H1 (cell line): Measurements from ENCODE around the gene CDK4. TPM values are rescaled to one million over a fixed set of nuclear protein-coding genes. Genes with fewer than 3 reads are reported as not detected.

Experiments used
- JUND ChIP-seq: IDR thresholded peaks from 2 replicates; pipeline ENCODE4 v1.6.1; 2011; ENCODE audit warnings: mild to moderate bottlenecking, improper control_type of control experiment, low read length
- POLR2AphosphoS5 ChIP-seq: IDR thresholded peaks from 2 replicates; pipeline ENCODE4 v1.6.1; 2011; ENCODE audit warnings: low read depth, low read length
- TAF7 ChIP-seq: optimal IDR thresholded peaks from 2 replicates; pipeline ENCODE3; 2011; ENCODE audit warnings: low read depth, mild to moderate bottlenecking, inconsistent platforms, low read length, moderate library complexity, borderline replicate concordance
- polyA plus RNA-seq, 7 experiments: library from polyadenylated mRNA; depleted of rRNA in 3 of 7; stranded (reverse) in 5 of 7; unstranded in 2 of 7; fragments of >200 nt in 5 of 7; fragments of 200-250 nt in 2 of 7; gene quantifications; 1 replicate in 5 of 7; 2 replicates in 1 of 7; 4 replicates in 1 of 7; pipeline versions ENCODE4 v1.2.1 to v1.2.3, GENCODE V29; 2011 to 2013; ENCODE audit warnings: missing spikeins in 2 of 7, mixed read lengths in 2 of 7
- total RNA-seq: library from RNA; stranded (reverse); fragmentation: NEBNext Ultra II Directional; extraction: Animal tissue kit (Norgen Biotek cat#: 25700); gene quantifications from 2 replicates; pipeline ENCODE4 v1.2.1, GENCODE V29; 2021
- TF ChIP-seq, protein P1 (sequence below): IDR thresholded peaks from 2 replicates; pipeline ENCODE4 v1.6.1; 2011; ENCODE audit warnings: low read depth, mild to moderate bottlenecking, low read length; ENCODE audit not compliant: insufficient read depth

The CDK4 gene
- total and polyA plus RNA-seq, 2 of the 8 experiments (the other 6 are each of a cell fraction or from before 2014, with no cell fraction given): 174 to 368 TPM

DNA sequence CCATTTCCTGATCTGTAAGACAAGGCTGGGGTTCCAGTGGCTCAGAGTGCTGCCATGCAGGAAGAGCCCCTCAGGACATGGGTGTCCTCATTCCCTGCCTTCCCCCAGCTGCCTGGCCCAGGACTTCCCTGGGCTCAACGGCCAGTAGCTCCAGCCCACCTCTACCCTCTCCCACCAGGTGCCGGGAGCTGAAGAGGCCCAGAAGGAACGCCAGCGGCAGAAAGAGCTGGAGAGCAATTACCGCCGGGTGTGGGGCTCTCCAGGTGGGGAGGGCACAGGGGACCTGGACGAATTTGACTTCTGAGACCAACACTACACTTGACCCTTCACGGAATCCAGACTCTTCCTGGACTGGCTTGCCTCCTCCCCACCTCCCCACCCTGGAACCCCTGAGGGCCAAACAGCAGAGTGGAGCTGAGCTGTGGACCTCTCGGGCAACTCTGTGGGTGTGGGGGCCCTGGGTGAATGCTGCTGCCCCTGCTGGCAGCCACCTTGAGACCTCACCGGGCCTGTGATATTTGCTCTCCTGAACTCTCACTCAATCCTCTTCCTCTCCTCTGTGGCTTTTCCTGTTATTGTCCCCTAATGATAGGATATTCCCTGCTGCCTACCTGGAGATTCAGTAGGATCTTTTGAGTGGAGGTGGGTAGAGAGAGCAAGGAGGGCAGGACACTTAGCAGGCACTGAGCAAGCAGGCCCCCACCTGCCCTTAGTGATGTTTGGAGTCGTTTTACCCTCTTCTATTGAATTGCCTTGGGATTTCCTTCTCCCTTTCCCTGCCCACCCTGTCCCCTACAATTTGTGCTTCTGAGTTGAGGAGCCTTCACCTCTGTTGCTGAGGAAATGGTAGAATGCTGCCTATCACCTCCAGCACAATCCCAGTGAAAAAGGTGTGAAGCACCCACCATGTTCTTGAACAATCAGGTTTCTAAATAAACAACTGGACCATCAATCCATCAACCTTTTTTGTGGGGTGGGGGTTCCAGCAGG is 31.2 kb downstream of the CDK4 start (continued):
- TF ChIP-seq TAF7 (no peak), JUND (no peak), POLR2AphosphoS5 (no peak)
- TF ChIP-seq, protein P1, sequence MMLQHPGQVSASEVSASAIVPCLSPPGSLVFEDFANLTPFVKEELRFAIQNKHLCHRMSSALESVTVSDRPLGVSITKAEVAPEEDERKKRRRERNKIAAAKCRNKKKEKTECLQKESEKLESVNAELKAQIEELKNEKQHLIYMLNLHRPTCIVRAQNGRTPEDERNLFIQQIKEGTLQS: no peak
